GM12878 (cell line): ENCODE results near the gene ADGRG2. TPM values are rescaled to one million over a fixed set of nuclear protein-coding genes. Genes with fewer than 3 reads are reported as not detected.

Experiments used
- ATAC-seq: fragments of 200-7000 bp; cut with Tn5 transposase; 3 replicates; pipeline ENCODE4 v1.9.1; 2020; ENCODE audit warnings: mild to moderate bottlenecking, moderate library complexity
- BruUV-seq: library from RNA; stranded (reverse); fragments of 400-500 nt; replicated peaks from 2 replicates; lab custom pipeline; 2021; lab: Mats Ljungman, UMichigan
- CTCF ChIA-PET: fragments of 300-600 bp; sonication (Branson Sonifier 250); formaldehyde crosslinking; extraction: SDS; loops from one replicate; lab custom pipeline; 2021; ENCODE audit warnings: inconsistent platforms; lab: Yijun Ruan, JAX
- POLR2A ChIA-PET: fragments of 350-600 bp; formaldehyde crosslinking; extraction: SDS; loops from one replicate; lab custom pipeline; 2021; ENCODE audit warnings: inconsistent platforms; lab: Charles Lee
- RAD21 ChIA-PET: fragments of 300-600 bp; sonication (Branson Sonifier 250); formaldehyde crosslinking; loops from one replicate; lab custom pipeline; 2023; ENCODE audit warnings: antibody characterized with exemption; ENCODE audit not compliant: unreplicated experiment; lab: Charles Lee
- SMC1A ChIA-PET: fragments of 300-600 bp; sonication (Branson Sonifier 250); formaldehyde crosslinking; loops from one replicate; lab custom pipeline; 2023; ENCODE audit not compliant: unreplicated experiment, uncharacterized antibody; lab: Charles Lee
- DNase-seq: peaks from one replicate; pipeline ENCODE4 v3.0.0-alpha.2; 2011; ENCODE audit warnings: low read depth, low spot score
- FAIRE-seq: peaks from 3 replicates; lab custom pipeline; 2011; peaks lifted over from hg19 to GRCh38; lab: Jason Lieb, UNC
- H2AFZ ChIP-seq: 2 replicates; pipeline ENCODE4 v1.6.0; 2011; ENCODE audit warnings: low read depth, low read length, control low read depth; ENCODE audit not compliant: control insufficient read depth
- H3K27ac ChIP-seq: 2 replicates; pipeline ENCODE4 v1.5.1; 2011; ENCODE audit warnings: control low read depth; ENCODE audit not compliant: control insufficient read depth, insufficient read depth
- H3K27me3 ChIP-seq, 2 experiments: replicated peaks in 1 of 2; 2 replicates each; pipeline versions ENCODE4 v1.6.0 to v1.6.1; 2011; ENCODE audit warnings: low read length in 1 of 2; ENCODE audit not compliant: control insufficient read depth in 2 of 2, insufficient read depth in 2 of 2
- H3K36me3 ChIP-seq, 2 experiments: 2 replicates each; pipeline ENCODE4 v1.5.1; 2011; ENCODE audit warnings: low read length in 1 of 2; ENCODE audit not compliant: control insufficient read depth in 2 of 2, insufficient read depth in 2 of 2
- H3K4me1 ChIP-seq: 2 replicates; pipeline ENCODE4 v1.6.1; 2011; ENCODE audit warnings: mild to moderate bottlenecking, low read length, moderate library complexity, mixed read lengths; ENCODE audit not compliant: control insufficient read depth, insufficient read depth
- H3K4me2 ChIP-seq: 2 replicates; pipeline ENCODE4 v1.6.0; 2011; ENCODE audit warnings: control low read depth; ENCODE audit not compliant: control insufficient read depth, insufficient read depth
- H3K4me3 ChIP-seq: fragments of 200-600 bp; sonication (generic); 2 replicates; pipeline ENCODE4 v1.5.1; 2016
- H3K79me2 ChIP-seq: 2 replicates; pipeline ENCODE4 v1.6.0; 2011; ENCODE audit warnings: low read length; ENCODE audit not compliant: control insufficient read depth, insufficient read depth
- H3K9ac ChIP-seq: 2 replicates; pipeline ENCODE4 v1.8.0; 2011; ENCODE audit warnings: low read length, control low read depth, mixed read lengths; ENCODE audit not compliant: control insufficient read depth, insufficient read depth
- H3K9me3 ChIP-seq: replicated peaks from 3 replicates; pipeline ENCODE4 v1.5.1; 2011; ENCODE audit warnings: mild to moderate bottlenecking, low read length; ENCODE audit not compliant: control insufficient read depth, insufficient read depth
- H4K20me1 ChIP-seq: 2 replicates; pipeline ENCODE4 v1.6.0; 2011; ENCODE audit not compliant: control insufficient read depth, insufficient read depth
- CHD2 ChIP-seq: IDR thresholded peaks from 2 replicates; pipeline ENCODE4 v1.6.1; 2011; ENCODE audit warnings: low read depth, low read length, improper control_type of control experiment, borderline replicate concordance
- CHD4 ChIP-seq: fragments of 200-600 bp; sonication (generic); IDR thresholded peaks from 2 replicates; pipeline ENCODE4 v1.6.1; 2016; ENCODE audit warnings: mild to moderate bottlenecking
- KAT2A ChIP-seq: conservative IDR thresholded peaks from 2 replicates; pipeline ENCODE4 v1.6.1; 2011; ENCODE audit warnings: low read depth, low read length; ENCODE audit not compliant: control insufficient read depth
- SP1 ChIP-seq: IDR thresholded peaks from one replicate; pipeline ENCODE4 v1.6.1; 2011; ENCODE audit warnings: low read depth, low read length
- SREBF2 ChIP-seq: IDR thresholded peaks from 2 replicates; pipeline ENCODE4 v1.6.1; 2012; ENCODE audit warnings: mild to moderate bottlenecking, low read length
- ZNF217 ChIP-seq: fragments of 450-650 bp; IDR thresholded peaks from 2 replicates; pipeline ENCODE4 v1.6.1; 2017; ENCODE audit warnings: antibody characterized with exemption, mild to moderate bottlenecking
- WGBS: methylation state at CpG from one replicate; pipeline ENCODE4 v1.1.6; 2016; ENCODE audit warnings: low lambda C conversion rate; ENCODE audit not compliant: insufficient replicate concordance, insufficient coverage; ENCODE audit errors: missing lambda C conversion rate; 5-methylcytosine and 5-hydroxymethylcytosine counted together
- in situ Hi-C: fragments of 300-500 bp; cut with MboI; formaldehyde crosslinking; loops from 9 replicates; pipeline ENCODE4 v1.14.3; 2018; ENCODE audit warnings: mixed read lengths
- intact Hi-C: fragments of 100-400 bp; cut with micrococcal nuclease; formaldehyde crosslinking; loops from one replicate; pipeline ENCODE4 v1.14.2; 2022; ENCODE audit not compliant: unreplicated experiment
- polyA plus RNA-seq, 11 experiments: library from polyadenylated mRNA; depleted of rRNA in 4 of 11; unstranded in 6 of 11; stranded (reverse) in 5 of 11; fragments of >200 nt; fragmentation: Nextera tagmentation in 4 of 11; fragmentation: Illumina TruSeq in 1 of 11; extraction: Ambion mirVana in 4 of 11; extraction: Trizol in 1 of 11; gene quantifications; 1 replicate in 1 of 11; 2 replicates in 10 of 11; pipeline versions ENCODE4 v1.2.1 to v1.2.3, GENCODE V29; 2011 to 2016; ENCODE audit warnings: inconsistent platforms in 2 of 11, missing spikeins in 2 of 11, low read depth in 1 of 11
- total RNA-seq, 4 experiments: library from RNA; depleted of rRNA in 3 of 4; stranded (reverse); fragments of >200 nt in 3 of 4; fragmentation: Illumina TruSeq in 1 of 4; extraction: Trizol in 1 of 4; gene quantifications; 2 replicates each; pipeline versions ENCODE4 v1.2.1 to v1.2.3, GENCODE V29; 2013 to 2021
- TF ChIP-seq, protein P1 (sequence below): fragments of 450-650 bp; IDR thresholded peaks from 2 replicates; pipeline ENCODE4 v1.6.1; 2016; ENCODE audit warnings: mild to moderate bottlenecking, moderate library complexity, borderline replicate concordance

ADGRG2 gene
- total and polyA plus RNA-seq, 10 of the 15 experiments (the other 5 are each of a cell fraction or from before 2014, with no cell fraction given) = 0.02 to 0.29 (median 0.05) TPM; not detected in 5

DNA sequence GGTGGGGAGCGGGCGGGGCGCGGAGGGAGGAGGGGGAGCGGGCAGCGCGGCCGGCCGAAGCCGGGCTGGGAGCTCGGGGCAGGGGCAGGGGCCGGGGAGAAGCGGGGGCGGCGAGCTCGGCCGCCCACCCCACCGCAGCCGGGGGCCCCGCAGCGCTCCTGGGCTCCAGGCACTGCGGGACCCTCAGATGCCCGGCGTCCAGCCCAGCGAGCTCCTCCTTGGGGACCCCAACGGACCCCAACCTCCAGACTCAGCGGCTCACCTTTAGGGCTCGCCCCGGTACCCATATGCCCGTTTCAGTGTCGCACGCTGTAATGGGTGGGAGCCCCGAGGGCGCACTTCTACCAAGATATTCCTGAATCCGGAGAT is 357 bp upstream of the ADGRG2 start:
- no peaks in the 10 kb centered on the region for H3K36me3 ChIP-seq
- no peaks in the 10 kb centered on the region; the same call in 2 of the 3 replicates for H3K9me3 ChIP-seq
- TF ChIP-seq SREBF2 (no peak), CHD2 (no peak), ZNF217 (no peak), CHD4 (no peak), SP1 (no peak), KAT2A (no peak)
- TF ChIP-seq, protein P1, sequence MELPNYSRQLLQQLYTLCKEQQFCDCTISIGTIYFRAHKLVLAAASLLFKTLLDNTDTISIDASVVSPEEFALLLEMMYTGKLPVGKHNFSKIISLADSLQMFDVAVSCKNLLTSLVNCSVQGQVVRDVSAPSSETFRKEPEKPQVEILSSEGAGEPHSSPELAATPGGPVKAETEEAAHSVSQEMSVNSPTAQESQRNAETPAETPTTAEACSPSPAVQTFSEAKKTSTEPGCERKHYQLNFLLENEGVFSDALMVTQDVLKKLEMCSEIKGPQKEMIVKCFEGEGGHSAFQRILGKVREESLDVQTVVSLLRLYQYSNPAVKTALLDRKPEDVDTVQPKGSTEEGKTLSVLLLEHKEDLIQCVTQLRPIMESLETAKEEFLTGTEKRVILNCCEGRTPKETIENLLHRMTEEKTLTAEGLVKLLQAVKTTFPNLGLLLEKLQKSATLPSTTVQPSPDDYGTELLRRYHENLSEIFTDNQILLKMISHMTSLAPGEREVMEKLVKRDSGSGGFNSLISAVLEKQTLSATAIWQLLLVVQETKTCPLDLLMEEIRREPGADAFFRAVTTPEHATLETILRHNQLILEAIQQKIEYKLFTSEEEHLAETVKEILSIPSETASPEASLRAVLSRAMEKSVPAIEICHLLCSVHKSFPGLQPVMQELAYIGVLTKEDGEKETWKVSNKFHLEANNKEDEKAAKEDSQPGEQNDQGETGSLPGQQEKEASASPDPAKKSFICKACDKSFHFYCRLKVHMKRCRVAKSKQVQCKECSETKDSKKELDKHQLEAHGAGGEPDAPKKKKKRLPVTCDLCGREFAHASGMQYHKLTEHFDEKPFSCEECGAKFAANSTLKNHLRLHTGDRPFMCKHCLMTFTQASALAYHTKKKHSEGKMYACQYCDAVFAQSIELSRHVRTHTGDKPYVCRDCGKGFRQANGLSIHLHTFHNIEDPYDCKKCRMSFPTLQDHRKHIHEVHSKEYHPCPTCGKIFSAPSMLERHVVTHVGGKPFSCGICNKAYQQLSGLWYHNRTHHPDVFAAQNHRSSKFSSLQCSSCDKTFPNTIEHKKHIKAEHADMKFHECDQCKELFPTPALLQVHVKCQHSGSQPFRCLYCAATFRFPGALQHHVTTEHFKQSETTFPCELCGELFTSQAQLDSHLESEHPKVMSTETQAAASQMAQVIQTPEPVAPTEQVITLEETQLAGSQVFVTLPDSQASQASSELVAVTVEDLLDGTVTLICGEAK = no peak
- no peak overlapping the region for H3K9ac ChIP-seq
- FAIRE-seq (no peak), ATAC-seq (no peak), DNase-seq (no peak)
- ChIA-PET SMC1A (no interaction called here), RAD21 (no interaction called here), CTCF (no interaction called here), POLR2A (no interaction called here)
- no peak overlapping the region for H3K4me3 ChIP-seq
- intact Hi-C loops (no loop called here), in situ Hi-C loops (no loop called here)
- H3K79me2 ChIP-seq = no peaks in the 10 kb centered on the region
- no TSS peak for BruUV-seq
- 62% methylated on average over 17 of the region's 35 CpGs for WGBS
- no peak overlapping the region for H3K4me2 ChIP-seq
- H4K20me1 ChIP-seq = no peaks in the 10 kb centered on the region
- no peaks in the 10 kb centered on the region for H3K4me1 ChIP-seq
- no peak overlapping the region for H3K27ac ChIP-seq
- no peak overlapping the region for H2AFZ ChIP-seq
- H3K27me3 ChIP-seq = peaks cover 0 to 2% of the 10 kb centered on the region in 2 experiments; a peak in 3 of 4 replicates
